Colonic mucosa (tissue), 4 donors: ENCODE results near the gene CTIF. TPM values are rescaled to one million over a fixed set of nuclear protein-coding genes. Genes with fewer than 3 reads are reported as not detected.

Experiments used
- DNase-seq: peaks from one replicate; pipeline ENCODE4 v3.0.0-alpha.2; 2020
- H3K27ac ChIP-seq: fragments of 200-600 bp; one replicate; pipeline ENCODE4 v1.8.0; 2021
- H3K27me3 ChIP-seq: fragments of 200-600 bp; one replicate; pipeline ENCODE4 v1.8.0; 2021
- H3K36me3 ChIP-seq: fragments of 200-600 bp; one replicate; pipeline ENCODE4 v1.8.0; 2021
- H3K4me1 ChIP-seq: fragments of 200-600 bp; one replicate; pipeline ENCODE4 v1.8.0; 2021; ENCODE audit warnings: mild to moderate bottlenecking
- H3K4me3 ChIP-seq: fragments of 200-600 bp; one replicate; pipeline ENCODE4 v1.8.0; 2021
- H3K9ac ChIP-seq, 2 donors: one replicate each; pipeline ENCODE4 v1.7.0; 2013; ENCODE audit warnings: control low read depth in 2 of 2, low read depth in 2 of 2, low read length in 2 of 2
- H3K9me3 ChIP-seq: fragments of 200-600 bp; one replicate; pipeline ENCODE4 v1.8.0; 2021
- CTCF ChIP-seq: fragments of 200-600 bp; IDR thresholded peaks from one replicate; pipeline ENCODE4 v1.8.0; 2022; ENCODE audit warnings: antibody characterized with exemption, mild to moderate bottlenecking
- intact Hi-C: fragments of 100-400 bp; cut with DNase I; formaldehyde crosslinking; loops from one replicate; pipeline ENCODE4 v1.14.1; 2022
- total RNA-seq, 2 donors: library from RNA; stranded (reverse); fragmentation: NEBNext Ultra II Directional in 1 of 2; extraction: Animal tissue kit (Norgen Biotek cat#: 25700) in 1 of 2; gene quantifications; one replicate each; pipeline ENCODE4 v1.2.1, GENCODE V29; 2021
- donor health status: healthy.
- donor health status: DM: no; HTN: no; CAD: no.
- donor health status: DM: no; HTN: no; CAD: no.

The CTIF gene
- total RNA-seq, 2 donors from 2014 or later, result 13.0 to 16.7 TPM

DNA sequence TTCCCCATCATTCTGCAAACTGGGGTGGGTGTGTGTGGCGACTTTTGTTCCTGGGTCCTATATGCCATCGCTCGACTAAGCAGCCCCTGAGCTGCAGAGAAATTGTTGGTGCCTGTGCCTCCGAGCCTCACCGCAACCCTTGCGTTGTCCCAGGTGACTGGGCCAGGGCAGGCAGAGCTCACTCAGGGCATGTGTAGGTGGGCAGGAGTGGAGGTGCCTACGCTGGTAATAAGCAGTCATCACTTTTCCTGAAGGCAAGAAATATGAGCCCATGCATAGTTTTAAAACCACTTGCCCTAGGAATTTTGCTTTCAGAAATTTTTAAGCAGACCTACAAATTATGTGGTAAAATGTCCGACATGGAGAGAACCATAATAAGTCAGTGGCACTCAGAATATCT lies 214.1 kb downstream of the CTIF start:
- H3K9ac ChIP-seq, result no peak overlapping the region
- H3K27ac ChIP-seq, result no peak overlapping the region
- no peaks in the 10 kb centered on the region for H3K27me3 ChIP-seq
- H3K4me3 ChIP-seq, result no peak overlapping the region
- no peaks in the 10 kb centered on the region for H3K9me3 ChIP-seq
- intact Hi-C loops, result no loop called here
- no peaks in the 10 kb centered on the region for H3K4me1 ChIP-seq
- DNase-seq, result no peak
- no peak for TF ChIP-seq CTCF
- H3K36me3 ChIP-seq, result no peaks in the 10 kb centered on the region

DNA sequence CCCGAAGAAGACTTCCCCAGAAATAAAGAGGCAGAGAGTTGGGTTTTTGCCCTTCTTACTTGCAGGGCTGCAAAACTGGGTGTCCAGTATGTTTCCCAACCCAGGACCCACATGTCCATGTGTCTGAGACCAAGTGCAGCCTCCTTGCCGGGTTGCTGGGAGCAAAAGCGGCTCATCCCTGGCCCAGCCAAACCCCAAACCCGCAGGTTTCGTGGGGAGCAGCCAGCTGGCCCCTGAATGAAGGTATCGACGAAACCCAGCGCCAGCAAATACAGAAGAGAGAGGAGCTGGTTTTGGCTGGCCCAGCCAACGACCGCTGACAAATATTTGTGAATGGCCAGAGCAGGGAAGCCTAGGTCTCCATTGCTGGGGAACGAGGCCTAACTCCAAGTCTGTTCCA lies 214.9 kb downstream of the CTIF start:
- H3K4me3 ChIP-seq, result no peak overlapping the region
- H3K27ac ChIP-seq, result no peak overlapping the region
- H3K9me3 ChIP-seq, result no peaks in the 10 kb centered on the region
- no peaks in the 10 kb centered on the region for H3K4me1 ChIP-seq
- intact Hi-C loops, result no loop called here
- H3K36me3 ChIP-seq, result no peaks in the 10 kb centered on the region
- TF ChIP-seq CTCF, result no peak
- H3K27me3 ChIP-seq, result no peaks in the 10 kb centered on the region
- no peak for DNase-seq
- no peak overlapping the region for H3K9ac ChIP-seq

DNA sequence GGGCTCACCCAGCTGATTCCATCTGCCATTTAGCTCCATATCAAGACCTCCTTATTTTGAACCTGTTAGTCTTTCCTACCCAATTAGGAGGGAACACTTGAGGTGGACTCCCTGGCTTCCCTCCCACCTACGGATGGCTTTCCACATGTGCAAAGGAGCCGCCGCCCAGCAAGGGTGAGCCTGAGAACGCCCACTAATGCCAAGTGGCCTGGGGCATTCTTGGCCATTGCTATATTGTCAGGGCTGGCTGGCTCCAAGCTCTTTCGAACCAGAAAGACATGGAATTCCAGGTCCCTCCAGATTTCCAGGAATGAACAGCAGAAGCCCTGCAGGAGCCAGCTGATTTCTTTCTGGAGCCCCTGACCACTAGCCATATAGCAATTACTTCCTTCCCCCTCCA lies 215.7 kb downstream of the CTIF start:
- no peak overlapping the region for H3K9ac ChIP-seq
- no peak overlapping the region for H3K27ac ChIP-seq
- TF ChIP-seq CTCF, result no peak
- H3K4me3 ChIP-seq, result no peak overlapping the region
- DNase-seq, result no peak
- no peaks in the 10 kb centered on the region for H3K9me3 ChIP-seq
- H3K4me1 ChIP-seq, result no peaks in the 10 kb centered on the region
- no peaks in the 10 kb centered on the region for H3K36me3 ChIP-seq
- intact Hi-C loops, result no loop called here
- no peaks in the 10 kb centered on the region for H3K27me3 ChIP-seq

- H3K27ac ChIP-seq, result no peak overlapping the region
- no peaks in the 10 kb centered on the region for H3K36me3 ChIP-seq
- intact Hi-C loops, result no loop called here
- H3K4me3 ChIP-seq, result no peak overlapping the region
- no peak overlapping the region for H3K9ac ChIP-seq
- TF ChIP-seq CTCF, result no peak
- H3K27me3 ChIP-seq, result no peaks in the 10 kb centered on the region
- no peak for DNase-seq
- no peaks in the 10 kb centered on the region for H3K9me3 ChIP-seq
- H3K4me1 ChIP-seq, result no peaks in the 10 kb centered on the region
Measured at GRCh38 chr18:48754993-48755473, 216.2 kb downstream of the CTIF start.

DNA sequence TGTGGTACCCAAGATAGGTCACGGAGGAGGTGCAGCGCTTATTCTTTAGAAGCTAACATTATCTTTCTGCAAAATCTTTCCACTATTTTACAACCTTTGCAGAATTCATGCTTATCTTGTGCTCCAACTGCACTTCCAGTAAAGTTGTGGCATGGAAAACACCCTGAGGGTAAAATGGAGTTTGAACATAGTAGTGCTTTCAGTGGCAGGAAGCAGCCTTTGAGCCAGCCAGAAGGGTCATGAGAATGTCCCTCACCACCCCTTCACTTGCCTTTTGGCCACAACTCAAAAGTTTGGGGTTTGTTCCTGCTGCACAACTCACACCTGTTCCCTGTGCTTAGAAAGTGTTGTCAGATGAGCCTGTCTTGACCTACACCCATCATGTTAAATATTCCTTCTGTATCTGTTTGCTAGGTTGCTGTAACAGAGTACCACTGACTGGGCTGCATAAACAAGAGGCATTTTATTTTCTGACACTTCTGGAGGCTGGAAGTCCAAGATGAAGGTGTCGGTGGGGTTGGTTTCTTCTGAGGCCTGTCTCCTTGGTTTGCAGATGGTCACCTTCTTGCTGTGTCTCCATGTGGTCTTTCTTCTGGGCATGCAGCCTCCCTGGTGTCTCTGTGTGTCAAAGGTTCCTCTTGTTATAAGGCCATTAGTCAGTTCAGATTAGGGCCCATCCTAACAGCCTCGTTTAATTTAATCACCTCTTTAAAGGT lies 217.8 kb downstream of the CTIF start:
- H3K27ac ChIP-seq, result no peak overlapping the region
- H3K9me3 ChIP-seq, result no peaks in the 10 kb centered on the region
- no peaks in the 10 kb centered on the region for H3K36me3 ChIP-seq
- TF ChIP-seq CTCF, result no peak
- H3K4me3 ChIP-seq, result no peak overlapping the region
- no peak overlapping the region for H3K9ac ChIP-seq
- no peak for DNase-seq
- intact Hi-C loops, result no loop called here
- H3K4me1 ChIP-seq, result peaks cover 5% of the 10 kb centered on the region
- H3K27me3 ChIP-seq, result no peaks in the 10 kb centered on the region
